ENCODE data around the gene KDM4D.
"Not testable (repeated sequence)": the region's sequence is repeated elsewhere in the genome, so short reads cannot be mapped to it uniquely, and the experiment has no call there.

Gene KDM4D

GRCh38 chr11:95005642-95006041, 32.1 kb downstream of the KDM4D start:
- no peak for TF ChIP-seq CTCF (IDR thresholded peaks at IDR 0.05; ENCODE audit: low read depth, low read length)
- no peak overlapping the region for H3K4me3 ChIP-seq (ENCODE audit: low read depth, low read length)

GRCh38 chr11:95011376-95011775, 37.9 kb downstream of the KDM4D start:
- no peak overlapping the region for H3K4me3 ChIP-seq (ENCODE audit: low read depth, low read length)
- TF ChIP-seq CTCF (IDR thresholded peaks at IDR 0.05; ENCODE audit: low read depth, low read length), result no peak

GRCh38 chr11:95014184-95014821, 40.8 kb downstream of the KDM4D start:
- H3K4me3 ChIP-seq (ENCODE audit: low read depth, low read length), result no peak overlapping the region
- TF ChIP-seq CTCF (IDR thresholded peaks at IDR 0.05; ENCODE audit: low read depth, low read length), result no peak

GRCh38 chr11:95016139-95016538, 42.6 kb downstream of the KDM4D start:
- no peak for TF ChIP-seq CTCF (IDR thresholded peaks at IDR 0.05; ENCODE audit: low read depth, low read length)
- H3K4me3 ChIP-seq (ENCODE audit: low read depth, low read length), result no peak overlapping the region

- not testable (repeated sequence) for H3K4me3 ChIP-seq (ENCODE audit: low read depth, low read length)
These were observed 48.0 kb downstream of the KDM4D start for GRCh38 chr11:95021468-95021867.

- no peak within 1 kb of the TSS for H3K4me3 ChIP-seq (ENCODE audit: low read depth, low read length)
These were observed 51.4 kb downstream of the KDM4D start, which contains the start of gene KDM4E for GRCh38 chr11:95024958-95025357. TSS of gene KDM4E (plus strand) at chr11:95025258. CDS start at chr11:95025558, 300 bp downstream.

GRCh38 chr11:95025594-95025993, 52.1 kb downstream of the KDM4D start:
- not testable (repeated sequence) for H3K4me3 ChIP-seq (ENCODE audit: low read depth, low read length)

More at GRCh38 chr11:95024958-95025357, 51.4 kb downstream of the KDM4D start, which contains the start of gene KDM4E:
- no peak for TF ChIP-seq CTCF (IDR thresholded peaks at IDR 0.05; ENCODE audit: low read depth, low read length)

- no peak overlapping the region for H3K4me3 ChIP-seq (ENCODE audit: low read depth, low read length)
- TF ChIP-seq CTCF (IDR thresholded peaks at IDR 0.05; ENCODE audit: low read depth, low read length), result no peak
These were observed 54.8 kb downstream of the KDM4D start for GRCh38 chr11:95028357-95028756.
